ENCODE measurements around the gene SYT11. TPM values are rescaled to one million over a fixed set of nuclear protein-coding genes. Genes with fewer than 3 reads are reported as not detected.

The SYT11 gene
- polyA plus RNA-seq, 3 donors, result 5.1 to 11.0 (median 9.6) TPM

- intact Hi-C loops (cut with micrococcal nuclease), result no loop called here
- H2AFZ ChIP-seq (ENCODE audit: insufficient read depth, low read depth, low read length, poor library complexity, severe bottlenecking), result no peak overlapping the region
- no peaks in the 10 kb centered on the region for H3K9me3 ChIP-seq (replicated peaks in 1 of 2; ENCODE audit: control insufficient read depth in 1 of 2, insufficient read depth in 1 of 2, low read length in 2 of 2)
- H3K36me3 ChIP-seq (replicated peaks in 1 of 2; ENCODE audit: control insufficient read depth in 1 of 2, insufficient read depth in 2 of 2, low read length in 2 of 2), result peaks cover 94 to 100% of the 10 kb centered on the region in 2 donors
- H3K4me2 ChIP-seq (replicated peaks; ENCODE audit: extremely low read depth, low read length, poor library complexity, severe bottlenecking), result no peak overlapping the region
- Mint-ChIP-seq H3K27ac (peak overlapping the region in 1 of 7 donors; percentile 26), H3K36me3 (peaks cover 75 to 98% of the 10 kb centered on the region in 2 donors), H3K4me1 (no peaks in the 10 kb centered on the region), H3K4me3 (no peak overlapping the region), H3K27me3 (ENCODE audit: low read depth in 3 of 3) (no peaks in the 10 kb centered on the region), H3K9me3 (no peaks in the 10 kb centered on the region)
- H3K4me3 ChIP-seq (replicated peaks in 1 of 3; ENCODE audit: low read depth in 2 of 3, low read length in 3 of 3), result no peak overlapping the region
- WGBS (ENCODE audit: insufficient coverage), result 89% methylated on average over 1 of the region's 2 CpGs
- peaks cover 19% of the 10 kb centered on the region for H3K79me2 ChIP-seq (ENCODE audit: insufficient read depth, low read length)
- TF ChIP-seq CTCF (IDR thresholded peaks at IDR 0.05), result no peak
- DNase-seq, result no peak
- no peak overlapping the region for H3K27ac ChIP-seq (ENCODE audit: low read depth in 1 of 2, low read length in 2 of 2)
- no peak overlapping the region for H3K9ac ChIP-seq (ENCODE audit: insufficient read depth, low read length, poor library complexity, severe bottlenecking)
- H3K27me3 ChIP-seq (ENCODE audit: control insufficient read depth in 2 of 2, insufficient read depth in 2 of 2, low read length in 2 of 2), result no peaks in the 10 kb centered on the region
- peaks cover 44% of the 10 kb centered on the region for H4K20me1 ChIP-seq (ENCODE audit: insufficient read depth, low read length)
- H3K4me1 ChIP-seq (ENCODE audit: control insufficient read depth in 1 of 2, insufficient read depth in 2 of 2, low read length in 2 of 2), result no peaks in the 10 kb centered on the region
Measured at GRCh38 chr1:155919801-155920200, 60.4 kb downstream of the SYT11 start.

- Histone ChIP-seq H3K36me3 (replicated peaks in 1 of 2; ENCODE audit: control insufficient read depth in 1 of 2, insufficient read depth in 2 of 2, low read length in 2 of 2) (peaks cover 94 to 100% of the 10 kb centered on the region in 2 donors), H4K20me1 (ENCODE audit: insufficient read depth, low read length) (peaks cover 47% of the 10 kb centered on the region), H3K4me3 (replicated peaks in 1 of 3; ENCODE audit: low read depth in 2 of 3, low read length in 3 of 3) (no peak overlapping the region), H3K27me3 (ENCODE audit: control insufficient read depth in 2 of 2, insufficient read depth in 2 of 2, low read length in 2 of 2) (no peaks in the 10 kb centered on the region), H3K4me1 (ENCODE audit: control insufficient read depth in 1 of 2, insufficient read depth in 2 of 2, low read length in 2 of 2) (no peaks in the 10 kb centered on the region), H3K4me2 (replicated peaks; ENCODE audit: extremely low read depth, low read length, poor library complexity, severe bottlenecking) (no peak overlapping the region), H3K9ac (ENCODE audit: insufficient read depth, low read length, poor library complexity, severe bottlenecking) (no peak overlapping the region), H3K27ac (ENCODE audit: low read depth in 1 of 2, low read length in 2 of 2) (no peak overlapping the region), H3K9me3 (replicated peaks in 1 of 2; ENCODE audit: control insufficient read depth in 1 of 2, insufficient read depth in 1 of 2, low read length in 2 of 2) (no peaks in the 10 kb centered on the region), H3K79me2 (ENCODE audit: insufficient read depth, low read length) (peaks cover 19% of the 10 kb centered on the region), H2AFZ (ENCODE audit: insufficient read depth, low read depth, low read length, poor library complexity, severe bottlenecking) (no peak overlapping the region)
- H3K27ac Mint-ChIP-seq, result no peak overlapping the region
- WGBS (ENCODE audit: insufficient coverage), result no CpG with 5 or more reads among the region's 3 CpGs
- intact Hi-C loops (cut with micrococcal nuclease), result no loop called here
- no peak overlapping the region for H3K4me3 Mint-ChIP-seq
- TF ChIP-seq CTCF (IDR thresholded peaks at IDR 0.05), result no peak
- peaks cover 75 to 98% of the 10 kb centered on the region in 2 donors for H3K36me3 Mint-ChIP-seq
- no peaks in the 10 kb centered on the region for H3K4me1 Mint-ChIP-seq
- H3K27me3 Mint-ChIP-seq (ENCODE audit: low read depth in 3 of 3), result no peaks in the 10 kb centered on the region
- no peak for DNase-seq
- H3K9me3 Mint-ChIP-seq, result no peaks in the 10 kb centered on the region
Measured at GRCh38 chr1:155920717-155921116, 61.4 kb downstream of the SYT11 start.
